Measurements from ENCODE around the gene VIM. TPM values are rescaled to one million over a fixed set of nuclear protein-coding genes. Genes with fewer than 3 reads are reported as not detected.
"Not testable (repeated sequence)": the region's sequence is repeated elsewhere in the genome, so short reads cannot be mapped to it uniquely, and the experiment has no call there.

VIM gene
- total RNA-seq, 1 donor from 2014 or later, result 4,253 TPM

DNA sequence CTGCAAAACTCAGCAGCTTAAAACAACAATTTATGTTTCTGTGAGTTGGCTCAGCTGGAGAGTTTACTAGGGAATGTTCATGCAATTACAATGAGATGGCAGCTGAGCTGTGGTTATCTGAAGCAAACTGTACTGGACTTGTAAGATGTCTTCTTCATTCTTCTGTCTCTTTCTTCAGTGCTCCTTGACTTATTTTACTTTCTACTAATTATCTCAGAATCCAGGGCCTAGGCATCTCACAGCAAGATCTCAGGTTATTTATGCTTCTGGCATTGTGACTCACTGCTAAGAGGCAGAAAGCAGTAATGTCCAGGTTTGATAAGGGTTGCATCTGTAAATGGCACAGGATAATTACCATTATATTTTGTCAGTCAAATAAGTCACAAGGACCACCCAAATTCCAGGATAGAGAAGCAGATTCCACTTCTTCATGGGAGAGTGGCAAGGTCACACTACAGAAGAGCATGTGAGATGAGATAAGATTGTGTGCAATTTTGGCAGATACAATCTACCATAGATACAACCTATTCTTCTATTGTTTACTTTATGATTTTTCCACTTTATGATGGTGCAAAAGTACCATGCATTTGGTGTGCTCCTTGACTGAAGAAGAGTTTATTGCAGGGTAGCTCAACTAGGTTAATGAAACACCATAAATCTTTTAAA is 16.8 kb downstream of the VIM start:
- DNase-seq (ENCODE audit: low spot score) (no peak), ATAC-seq (no peak)
- intact Hi-C loops (cut with DNase I), result no loop called here

DNA sequence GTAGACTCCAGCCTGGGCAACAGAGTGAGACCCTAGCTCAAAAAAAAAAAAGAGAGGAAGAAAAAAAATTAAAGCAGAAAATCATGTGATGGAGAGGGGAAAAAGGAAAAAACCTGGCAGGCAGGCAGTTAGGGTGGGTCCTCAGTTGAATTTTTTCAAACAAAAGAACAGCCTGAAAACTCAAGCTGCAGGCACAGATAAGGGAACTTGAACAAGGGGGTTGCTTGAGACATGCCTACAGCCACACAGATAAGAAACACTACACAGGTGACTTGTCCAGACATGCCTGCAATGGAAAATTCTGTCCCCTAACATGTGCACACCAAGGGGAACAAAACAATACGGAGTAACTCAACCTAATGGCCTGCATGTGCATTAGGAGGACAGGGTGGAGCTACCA is 19.2 kb downstream of the VIM start:
- intact Hi-C loops (cut with DNase I), result no loop called here
- no peak for DNase-seq (ENCODE audit: low spot score)
- no peak for ATAC-seq

DNA sequence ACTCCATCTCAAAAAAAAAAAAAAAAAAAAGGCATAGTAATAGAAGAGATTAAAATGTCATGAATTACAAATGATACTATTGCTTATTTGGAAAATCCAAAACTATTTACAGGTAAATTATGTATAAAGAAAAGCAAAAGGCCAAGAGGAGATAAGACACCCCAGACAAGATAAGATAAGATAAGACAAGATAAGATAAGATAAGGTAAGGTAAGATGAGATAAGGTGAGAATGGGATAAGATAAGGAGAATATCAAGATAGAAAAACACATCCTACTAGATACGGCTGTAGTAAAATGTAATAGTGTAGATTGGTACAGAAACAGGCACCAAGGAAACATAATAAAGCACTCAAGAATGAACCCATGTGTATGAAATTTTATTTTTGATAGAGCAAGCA is 20.9 kb downstream of the VIM start:
- intact Hi-C loops (cut with DNase I), result no loop called here
- no peak for DNase-seq (ENCODE audit: low spot score)
- ATAC-seq, result no peak

DNA sequence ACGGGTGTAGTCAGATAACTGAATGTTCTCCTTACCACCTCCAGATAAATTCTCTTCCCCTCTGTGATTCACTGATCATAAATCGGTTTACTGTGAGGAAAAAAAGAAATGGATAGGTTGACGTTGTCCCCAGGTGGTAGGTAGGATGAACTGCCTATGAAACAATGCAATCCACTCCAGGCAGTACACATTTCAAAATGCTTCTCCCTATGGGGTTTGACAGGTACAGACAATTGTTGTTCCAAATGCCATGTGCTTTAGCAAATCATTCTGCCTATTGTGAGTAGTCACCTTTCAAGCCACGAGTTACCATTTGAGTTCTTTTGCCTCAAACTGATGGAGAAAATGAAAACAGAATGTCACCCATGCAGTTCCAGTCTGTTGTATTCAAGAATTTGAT is 21.8 kb downstream of the VIM start:
- DNase-seq (ENCODE audit: low spot score), result no peak
- intact Hi-C loops (cut with DNase I), result loop anchor here (5.0 kb wide), 1 partner anchor 408 kb away; no protein-coding TSS in a partner anchor
- ATAC-seq, result no peak

DNA sequence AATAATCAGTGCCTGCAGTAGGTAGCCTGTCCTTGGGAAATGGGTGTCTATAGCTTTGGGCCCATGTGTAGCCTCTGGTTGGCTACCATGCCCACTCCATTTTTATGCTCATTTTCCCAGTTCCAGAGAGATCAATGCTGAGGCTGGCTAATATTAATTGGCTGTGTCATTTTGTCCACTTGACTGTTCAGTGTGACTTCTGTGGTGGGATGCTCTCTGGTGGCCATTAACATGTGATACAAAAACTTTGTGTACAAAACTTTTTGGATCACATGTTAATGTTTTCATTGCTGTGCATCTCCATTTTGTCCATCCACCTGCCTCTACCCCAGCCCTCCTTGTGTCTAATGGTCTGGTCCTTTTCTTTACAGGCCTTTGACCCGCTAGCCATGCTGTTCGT is 22.7 kb downstream of the VIM start:
- ATAC-seq (peak; percentile 64), DNase-seq (ENCODE audit: low spot score) (no peak)
- intact Hi-C loops (cut with DNase I), result loop anchor here (5.0 kb wide), 1 partner anchor 408 kb away; no protein-coding TSS in a partner anchor

DNA sequence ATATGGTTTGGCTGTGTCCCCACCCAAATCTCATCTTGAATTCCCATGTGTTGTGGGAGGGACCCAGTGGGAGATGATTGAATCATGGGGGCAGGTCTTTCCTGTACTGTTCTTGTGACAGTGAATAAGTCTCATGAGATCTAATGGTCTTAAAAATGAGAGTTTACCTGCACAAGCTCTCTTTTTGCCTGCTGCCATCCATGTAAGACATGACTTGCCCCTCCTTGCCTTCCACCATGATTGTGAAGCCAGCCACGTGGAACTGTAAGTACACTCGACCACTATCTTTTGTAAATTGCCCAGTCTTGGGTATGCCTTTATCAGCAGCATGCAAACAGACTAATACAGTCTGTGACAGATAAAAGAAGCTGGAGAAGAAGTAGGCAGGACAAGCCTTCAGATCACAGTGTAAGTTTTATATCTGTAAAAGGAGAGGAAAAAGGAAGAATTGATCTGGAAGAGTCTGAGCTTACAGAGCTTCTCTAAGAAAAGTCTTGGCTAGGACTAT is 26.6 kb downstream of the VIM start:
- intact Hi-C loops (cut with DNase I), result loop anchor here (5.0 kb wide), 1 partner anchor 412 kb away; no protein-coding TSS in a partner anchor

DNA sequence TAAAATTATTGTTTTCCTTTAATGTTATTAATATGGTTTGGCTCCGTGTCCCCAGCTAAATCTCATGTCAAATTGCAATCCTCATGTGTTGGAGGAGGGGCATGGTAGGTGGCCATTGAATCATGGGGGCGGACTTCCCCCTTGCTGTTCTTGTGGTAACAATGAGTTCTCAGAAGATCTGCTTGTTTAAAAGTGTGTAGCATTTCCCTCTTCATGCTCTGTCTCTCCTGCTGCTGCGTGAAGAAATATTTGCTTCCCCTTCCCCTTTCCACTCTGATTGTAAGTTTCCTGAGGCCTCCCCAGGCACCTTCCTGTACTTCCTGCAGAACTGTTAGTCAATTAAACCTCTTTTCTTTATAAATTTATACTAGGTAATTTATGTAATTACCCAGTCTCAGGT is 27.5 kb downstream of the VIM start:
- ATAC-seq (no peak), DNase-seq (ENCODE audit: low spot score) (no peak)
- intact Hi-C loops (cut with DNase I), result no loop called here

More for the DNA sequence above, 26.6 kb downstream of the VIM start:
- ATAC-seq; DNase-seq (ENCODE audit: low spot score): not testable (repeated sequence)

DNA sequence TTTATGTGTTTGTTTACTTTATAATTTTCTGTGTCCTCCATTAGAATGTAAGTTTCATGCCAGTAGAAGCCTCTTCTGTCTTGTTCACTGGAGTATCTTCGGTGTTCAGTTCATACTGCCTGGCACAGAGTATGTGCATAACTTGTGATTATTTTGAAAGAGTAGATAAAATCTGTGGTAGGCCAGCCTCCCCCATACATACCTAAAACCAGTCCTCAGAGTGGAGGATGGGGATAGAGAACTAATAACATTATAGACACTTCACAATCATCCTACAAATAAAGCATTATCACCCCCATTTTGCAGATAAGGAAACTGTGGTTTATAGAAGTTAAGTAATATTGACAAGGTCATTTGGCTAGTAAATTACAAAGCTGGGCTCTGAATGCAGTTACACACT is 28.0 kb downstream of the VIM start:
- DNase-seq (ENCODE audit: low spot score), result no peak
- no peak for ATAC-seq
- intact Hi-C loops (cut with DNase I), result no loop called here

DNA sequence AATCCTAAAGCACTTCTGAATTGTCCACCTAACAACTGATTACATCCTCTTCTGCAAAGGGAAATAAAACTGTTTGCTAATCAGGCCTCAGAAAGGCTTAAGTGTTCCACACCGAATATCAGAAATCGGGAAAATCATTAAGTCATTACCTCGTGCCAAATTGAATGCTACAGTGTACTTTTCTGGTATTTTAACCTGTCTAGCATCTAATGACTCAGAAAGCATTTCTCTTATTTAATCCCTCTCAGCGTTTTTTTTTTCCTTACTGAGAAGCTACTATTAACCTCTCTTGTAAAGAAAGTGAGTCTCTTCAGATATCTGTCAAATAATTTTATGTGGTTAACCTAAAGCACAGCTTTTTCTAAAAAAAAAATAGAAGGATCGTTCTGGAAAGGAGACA is 28.6 kb downstream of the VIM start:
- DNase-seq (ENCODE audit: low spot score) (no peak), ATAC-seq (no peak)
- intact Hi-C loops (cut with DNase I), result no loop called here

DNA sequence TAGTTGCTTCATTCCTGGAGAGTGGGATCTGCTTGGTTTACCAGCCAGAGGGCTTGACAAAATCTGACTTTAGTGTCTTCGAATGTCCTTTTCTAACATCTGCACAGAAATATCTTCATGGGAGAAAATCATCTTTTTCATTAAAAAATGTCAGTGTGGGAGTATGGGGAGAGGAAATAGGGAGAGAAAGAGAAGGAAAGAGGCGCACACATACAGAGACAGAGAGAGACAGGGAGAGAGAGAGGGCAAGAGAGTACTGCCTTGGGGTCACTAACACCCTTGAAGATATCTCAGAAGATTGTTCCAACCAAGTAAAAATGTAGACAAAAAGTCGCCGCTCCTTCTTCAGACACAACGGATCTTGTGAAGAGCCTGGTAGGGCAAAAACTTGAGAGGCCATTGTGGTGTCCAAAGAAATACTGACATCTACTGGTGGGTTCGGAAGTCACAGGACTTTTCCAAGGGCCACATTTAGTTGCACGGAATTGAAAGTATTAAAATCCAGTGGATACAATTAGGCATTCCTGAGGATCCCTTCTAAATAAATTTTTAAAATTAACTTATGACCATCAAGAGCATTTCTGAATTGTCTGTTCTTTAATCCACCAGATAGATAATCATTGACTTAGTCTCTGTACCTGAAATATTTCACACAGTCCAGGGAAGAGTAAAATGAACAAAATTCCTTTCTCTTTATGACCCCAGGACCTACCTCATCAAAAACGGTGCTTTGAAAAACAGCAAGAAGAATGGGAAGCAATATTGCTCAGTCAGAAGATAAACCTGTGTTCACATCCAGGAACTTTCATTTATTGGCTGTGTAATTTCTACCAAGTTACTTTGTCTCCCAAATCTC is 29.7 kb downstream of the VIM start:
- DNase-seq (ENCODE audit: low spot score), result peak; percentile 68
- intact Hi-C loops (cut with DNase I), result no loop called here
- ATAC-seq, result peak; percentile 93

DNA sequence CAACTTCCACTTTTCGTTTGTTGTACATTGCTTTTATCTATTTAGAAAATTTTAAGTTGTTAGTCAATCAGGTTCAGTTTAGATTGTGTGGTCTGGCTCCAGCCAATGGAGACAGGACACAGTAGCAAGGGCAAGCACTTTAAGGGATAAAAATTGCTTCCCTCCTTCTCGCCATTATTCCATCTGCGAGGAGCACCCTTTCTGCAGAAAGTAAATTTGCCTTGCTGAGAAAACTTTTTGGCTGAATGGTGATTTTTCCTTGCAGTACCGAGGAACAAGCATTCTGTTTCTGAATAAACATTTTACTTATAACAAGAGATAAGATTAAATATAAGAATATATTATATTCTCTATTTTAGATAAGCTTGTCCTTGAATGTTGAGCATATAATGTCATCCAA is 34.5 kb downstream of the VIM start:
- no peak for ATAC-seq
- DNase-seq (ENCODE audit: low spot score), result no peak
- intact Hi-C loops (cut with DNase I), result no loop called here

DNA sequence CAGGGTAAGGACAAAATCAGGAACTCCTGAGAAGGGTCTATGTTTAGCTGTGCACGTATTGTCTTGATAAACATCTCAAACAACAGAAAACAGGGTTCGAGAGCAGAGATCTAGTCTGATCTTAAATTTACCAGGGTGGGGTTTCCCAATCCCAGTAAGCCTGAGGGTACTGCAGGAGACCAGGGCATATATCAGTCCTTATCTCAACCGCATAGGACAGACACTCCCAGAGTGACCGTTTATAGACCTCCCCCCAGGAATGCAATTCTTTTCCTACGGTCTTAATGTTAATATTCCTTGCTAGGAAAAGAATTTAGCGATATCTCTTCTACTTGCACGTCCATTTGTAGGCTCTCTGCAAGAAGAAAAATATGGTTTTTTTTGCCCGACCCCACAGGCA is 35.5 kb downstream of the VIM start:
- intact Hi-C loops (cut with DNase I), result no loop called here
- DNase-seq (ENCODE audit: low spot score), result no peak
- no peak for ATAC-seq

DNA sequence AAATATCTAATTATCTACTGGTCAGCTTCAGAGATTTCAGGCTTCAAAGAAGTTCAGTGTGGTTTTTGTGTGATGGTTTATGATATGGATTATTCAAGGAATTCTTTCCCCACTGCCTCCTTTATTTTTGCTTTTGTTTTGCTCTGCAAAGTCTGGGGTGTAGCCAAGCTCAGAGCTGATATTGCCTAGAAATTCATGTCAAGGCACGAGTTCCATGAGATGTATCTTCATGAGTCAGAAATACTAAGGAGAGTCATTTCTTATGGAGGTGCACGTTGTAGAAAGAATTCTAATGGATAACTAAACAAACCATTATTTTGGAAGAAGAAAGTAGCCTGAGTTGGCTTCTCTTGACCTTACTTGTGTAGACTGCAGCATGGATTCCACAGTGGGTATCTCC is 37.4 kb downstream of the VIM start:
- ATAC-seq (no peak), DNase-seq (ENCODE audit: low spot score) (no peak)
- intact Hi-C loops (cut with DNase I), result no loop called here

DNA sequence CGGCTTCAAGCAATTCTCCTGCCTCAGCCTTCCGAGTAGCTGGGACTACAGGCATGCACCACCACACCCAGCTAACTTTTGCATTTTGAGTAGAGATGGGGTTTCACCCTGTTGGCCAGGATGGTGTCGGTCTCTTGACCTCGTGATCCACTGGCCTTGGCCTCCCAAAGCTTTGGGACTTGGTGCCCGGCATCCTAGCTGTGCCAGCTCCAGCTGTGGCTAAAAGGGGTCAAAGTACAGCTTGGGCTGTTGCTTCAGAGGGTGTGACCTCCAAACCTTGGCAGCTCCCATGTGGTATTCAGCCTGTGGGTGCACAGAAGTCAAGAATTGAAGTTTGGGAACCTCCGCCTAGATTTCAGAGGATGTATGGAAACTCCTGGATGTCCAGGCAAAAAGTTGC is 38.5 kb downstream of the VIM start:
- DNase-seq (ENCODE audit: low spot score); ATAC-seq; intact Hi-C loops (cut with DNase I): not testable (repeated sequence)

DNA sequence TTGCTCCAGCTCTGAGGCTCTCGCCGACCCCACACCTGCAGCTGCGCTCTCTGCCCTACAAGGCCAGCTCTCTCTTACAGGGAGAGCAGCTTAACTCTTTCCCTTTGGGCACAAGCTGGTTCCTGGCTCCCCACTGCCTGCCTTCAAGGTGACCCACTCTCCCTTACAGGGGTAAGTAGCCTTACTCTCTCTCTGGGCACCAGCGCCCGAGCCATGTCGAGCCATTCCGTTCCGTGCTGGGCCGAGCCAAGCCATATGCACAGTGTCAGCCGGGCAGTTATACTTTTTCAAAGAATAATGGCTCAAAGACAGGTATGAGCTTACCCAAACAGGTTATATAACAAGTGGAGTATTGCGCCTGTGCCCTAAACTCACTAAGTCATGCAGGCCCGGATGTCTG is 44.6 kb downstream of the VIM start:
- intact Hi-C loops (cut with DNase I), result no loop called here
- DNase-seq (ENCODE audit: low spot score) (no peak), ATAC-seq (no peak)

DNA sequence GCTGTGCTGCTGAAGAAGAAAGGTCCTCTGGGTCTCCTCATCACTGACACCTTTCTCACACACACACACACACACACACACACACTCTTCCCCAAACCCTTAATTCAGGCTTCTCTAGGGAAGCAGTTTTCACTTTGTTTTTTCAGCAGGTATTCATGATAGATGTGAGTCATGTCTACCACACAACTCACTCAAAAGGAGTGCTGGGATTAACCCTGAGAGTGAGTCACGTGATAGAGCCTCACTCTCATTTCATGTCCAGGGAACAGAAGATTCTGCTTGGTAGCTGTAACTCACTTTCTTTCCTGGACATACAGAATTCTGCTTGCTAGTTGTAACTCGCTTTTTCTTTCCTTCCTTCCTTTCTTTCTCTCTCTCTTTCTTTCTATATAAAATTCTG is 45.4 kb downstream of the VIM start:
- DNase-seq (ENCODE audit: low spot score) (no peak), ATAC-seq (no peak)
- intact Hi-C loops (cut with DNase I), result no loop called here

DNA sequence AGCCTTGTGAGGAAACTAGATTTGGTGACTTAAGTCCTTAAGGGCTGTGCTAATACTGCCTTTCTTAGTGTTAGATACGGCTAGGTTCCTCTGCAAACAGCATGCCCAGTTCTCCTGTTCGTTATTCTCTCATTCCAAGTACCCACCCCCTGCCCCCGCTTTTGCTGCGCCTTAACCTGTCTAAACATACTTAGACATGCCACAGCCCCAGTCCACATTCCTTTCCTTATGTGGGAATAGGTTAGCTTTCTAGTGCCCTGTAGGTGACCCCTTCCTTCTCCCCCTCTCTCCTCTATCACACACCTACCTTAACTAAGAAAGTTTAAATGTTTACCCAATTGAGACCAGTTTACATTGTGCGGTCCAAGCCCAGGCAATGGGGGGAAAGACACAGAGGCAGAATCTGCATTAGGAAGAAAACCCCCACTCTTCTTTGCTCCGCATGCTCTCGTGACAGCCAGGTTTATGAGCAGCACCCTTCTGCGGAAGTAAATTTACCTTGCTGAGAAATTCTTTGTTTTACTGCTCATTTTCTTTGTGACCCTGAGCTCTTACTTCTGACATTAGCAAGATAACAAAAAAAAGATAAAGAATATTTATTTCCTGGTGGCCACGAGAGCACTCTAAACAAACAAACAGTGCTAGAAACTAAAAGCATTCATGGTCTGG is 48.8 kb downstream of the VIM start:
- intact Hi-C loops (cut with DNase I), result no loop called here
- no peak for ATAC-seq
- DNase-seq (ENCODE audit: low spot score), result no peak

DNA sequence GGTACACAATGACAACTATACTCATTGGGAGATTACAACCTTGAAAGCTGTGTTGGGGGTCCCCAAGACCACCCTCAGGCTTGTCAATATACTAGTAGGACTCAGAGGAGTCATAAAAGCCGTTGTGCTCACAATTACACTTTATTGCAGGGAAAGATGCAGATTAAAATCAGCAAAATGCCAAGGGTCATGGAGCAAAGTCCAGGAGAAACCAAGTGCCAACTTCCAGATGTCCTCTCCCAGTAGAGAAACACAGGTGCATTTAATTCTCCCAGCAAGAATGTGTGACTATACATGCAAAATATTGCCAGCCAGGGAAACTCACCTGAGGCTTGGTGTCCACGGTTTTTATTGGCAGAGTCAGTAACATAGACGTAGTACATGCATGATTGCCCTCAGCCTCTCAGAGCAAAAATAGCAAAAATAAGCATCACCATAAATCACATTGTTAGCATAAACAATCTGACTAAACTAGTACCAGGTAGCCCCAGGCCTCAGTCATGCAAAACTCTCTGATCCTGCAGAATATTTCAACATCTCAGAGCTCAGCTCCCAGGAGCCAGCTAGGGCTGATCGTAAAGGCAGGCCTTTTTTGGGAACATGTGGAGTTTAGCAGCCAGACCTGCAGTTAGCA is 50.7 kb downstream of the VIM start:
- intact Hi-C loops (cut with DNase I), result no loop called here
- no peak for DNase-seq (ENCODE audit: low spot score)
- no peak for ATAC-seq

DNA sequence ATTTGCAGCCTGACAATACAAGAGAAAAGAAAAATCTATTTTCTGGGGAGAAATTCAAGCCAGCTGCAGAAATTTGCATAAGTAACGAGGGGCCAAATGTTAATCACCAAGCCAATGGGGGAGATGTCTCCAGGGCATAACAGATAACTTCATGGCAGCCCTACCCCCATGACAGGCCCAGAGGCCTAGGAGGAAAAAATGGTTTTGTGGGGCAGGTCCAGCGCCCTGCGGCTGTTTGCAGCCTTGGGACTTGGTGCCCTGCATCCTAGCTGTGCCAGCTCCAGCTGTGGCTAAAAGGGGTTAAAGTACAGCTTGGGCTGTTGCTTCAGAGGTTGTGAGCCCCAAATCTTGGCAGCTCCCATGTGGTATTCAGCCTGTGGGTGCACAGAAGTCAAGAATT is 54.3 kb downstream of the VIM start:
- intact Hi-C loops (cut with DNase I), result no loop called here
- DNase-seq (ENCODE audit: low spot score) (no peak), ATAC-seq (no peak)
